PC-3 (cell line): ENCODE measurements around the gene PDLIM5. TPM values are rescaled to one million over a fixed set of nuclear protein-coding genes. Genes with fewer than 3 reads are reported as not detected.
A peak's percentile ranks its signal among the peaks of the same experiment; 100 is the strongest.

ENCODE experiments used
- ATAC-seq: fragments of 200-7000 bp; cut with Tn5 transposase; 2 replicates; pipeline ENCODE4 v1.9.1; 2020; ENCODE audit warnings: mild to moderate bottlenecking, moderate library complexity
- BruUV-seq: library from RNA; stranded (reverse); fragments of 400-500 nt; replicated peaks from 2 replicates; lab custom pipeline; 2021; lab: Mats Ljungman, UMichigan
- CTCF ChIA-PET: fragments of 300-600 bp; sonication (Branson Sonifier 250); formaldehyde crosslinking; loops from one replicate; lab custom pipeline; 2022; ENCODE audit warnings: antibody characterized with exemption; lab: Charles Lee
- POLR2A ChIA-PET: fragments of 300-600 bp; sonication (Branson Sonifier 250); formaldehyde crosslinking; loops from one replicate; lab custom pipeline; 2022; ENCODE audit warnings: antibody characterized with exemption; ENCODE audit not compliant: unreplicated experiment; lab: Charles Lee
- DNase-seq: peaks from one replicate; pipeline ENCODE4 v3.0.0-alpha.2; 2015
- H2AFZ ChIP-seq: fragments of 300-600 bp; sonication (generic); 2 replicates; pipeline ENCODE4 v1.6.0; 2016; ENCODE audit warnings: antibody characterized with exemption, low read length
- H3F3A ChIP-seq: fragments of 300-600 bp; sonication (generic); one replicate; pipeline ENCODE4 v1.6.0; 2017; ENCODE audit warnings: antibody characterized with exemption, low read length, control low read depth, mild to moderate bottlenecking; ENCODE audit not compliant: unreplicated experiment
- H3K27ac ChIP-seq: fragments of 300-600 bp; sonication (generic); 2 replicates; pipeline ENCODE4 v1.5.1; 2016; ENCODE audit warnings: mild to moderate bottlenecking, low read length
- H3K27me3 ChIP-seq: fragments of 300-600 bp; sonication (generic); 2 replicates; pipeline ENCODE4 v1.6.1; 2016; ENCODE audit warnings: low read length, mixed read lengths
- H3K36me3 ChIP-seq: fragments of 300-600 bp; sonication (generic); 2 replicates; pipeline ENCODE4 v1.6.1; 2016; ENCODE audit warnings: low read depth, mixed run types, low read length, mixed read lengths
- H3K4me1 ChIP-seq: fragments of 300-600 bp; sonication (generic); 2 replicates; pipeline ENCODE4 v1.5.1; 2016; ENCODE audit warnings: low read length; ENCODE audit not compliant: insufficient read depth
- H3K4me2 ChIP-seq: fragments of 300-600 bp; sonication (generic); 2 replicates; pipeline ENCODE4 v1.6.0; 2016; ENCODE audit warnings: low read length
- H3K4me3 ChIP-seq: fragments of 300-600 bp; sonication (generic); 2 replicates; pipeline ENCODE4 v1.5.1; 2016; ENCODE audit warnings: mild to moderate bottlenecking, low read length, mixed read lengths
- H3K79me2 ChIP-seq: fragments of 300-600 bp; sonication (generic); 2 replicates; pipeline ENCODE4 v1.6.1; 2017; ENCODE audit warnings: low read length, mixed read lengths
- H3K9ac ChIP-seq: fragments of 300-600 bp; sonication (generic); 2 replicates; pipeline ENCODE4 v1.6.0; 2016; ENCODE audit warnings: mild to moderate bottlenecking, low read length
- H3K9me2 ChIP-seq: fragments of 300-600 bp; sonication (generic); replicated peaks from 2 replicates; pipeline ENCODE4 v1.6.1; 2016; ENCODE audit warnings: mixed run types, low read length, mixed read lengths
- H3K9me3 ChIP-seq: fragments of 300-600 bp; sonication (generic); 2 replicates; pipeline ENCODE4 v1.6.1; 2016; ENCODE audit warnings: low read length, mixed read lengths
- H4K20me1 ChIP-seq: fragments of 300-600 bp; sonication (generic); 2 replicates; pipeline ENCODE4 v1.6.1; 2016; ENCODE audit warnings: low read length, mixed read lengths
- CTCF ChIP-seq: fragments of 300-600 bp; sonication (generic); conservative IDR thresholded peaks from 2 replicates; pipeline ENCODE4 v1.5.1; 2017; ENCODE audit warnings: antibody characterized with exemption, low read depth, mild to moderate bottlenecking, low read length
- EZH2 ChIP-seq: fragments of 300-600 bp; sonication (generic); IDR thresholded peaks from one replicate; pipeline ENCODE4 v1.6.1; 2017; ENCODE audit warnings: antibody characterized with exemption, mild to moderate bottlenecking, low read length; ENCODE audit not compliant: unreplicated experiment
- EZH2phosphoT487 ChIP-seq: fragments of 300-600 bp; sonication (generic); IDR thresholded peaks from 2 replicates; pipeline ENCODE4 v1.6.1; 2018; ENCODE audit warnings: mild to moderate bottlenecking, antibody characterized with exemption, low read length, borderline replicate concordance
- intact Hi-C: fragments of 100-400 bp; cut with micrococcal nuclease; formaldehyde crosslinking; loops from 2 replicates; pipeline ENCODE4 v1.9.0; 2023
- total RNA-seq: library from RNA; depleted of rRNA; stranded (reverse); fragments of >200 nt; gene quantifications from 2 replicates; pipeline ENCODE4 v1.2.3, GENCODE V29; 2014

The PDLIM5 gene
- total RNA-seq, 1 experiment from 2014 or later, result 57.8 TPM

GRCh38 chr4:94531991-94532789 is 80.4 kb downstream of the PDLIM5 start:
- no peaks in the 10 kb centered on the region for H4K20me1 ChIP-seq
- H3K9ac ChIP-seq, result no peak overlapping the region
- DNase-seq (peak; percentile 92), ATAC-seq (peak; percentile 74)
- peaks cover 28% of the 10 kb centered on the region for H3K4me1 ChIP-seq
- intact Hi-C loops, result no loop called here
- no peaks in the 10 kb centered on the region for H3K36me3 ChIP-seq
- no peak overlapping the region for H3K4me3 ChIP-seq
- no peaks in the 10 kb centered on the region for H3K27me3 ChIP-seq
- H3K27ac ChIP-seq, result peak overlapping the region; percentile 65
- H3F3A ChIP-seq, result no peaks in the 10 kb centered on the region
- no peak overlapping the region; the same call in 1 of the 2 replicates for H2AFZ ChIP-seq
- ChIA-PET CTCF (interaction anchor here (0.7 kb wide), 1 partner anchor 44 kb away, joined by 4 read pairs; no protein-coding TSS in a partner anchor), POLR2A (interaction anchor here (0.5 kb wide), 1 partner anchor 1143 kb away, joined by 3 read pairs; no protein-coding TSS in a partner anchor)
- no peaks in the 10 kb centered on the region for H3K9me3 ChIP-seq
- H3K9me2 ChIP-seq, result no peaks in the 10 kb centered on the region
- H3K4me2 ChIP-seq, result peak overlapping the region; percentile 41
- H3K79me2 ChIP-seq, result peaks cover 34% of the 10 kb centered on the region
- TF ChIP-seq CTCF (no peak), EZH2 (no peak)
- BruUV-seq, result no TSS peak

- Histone ChIP-seq H3K4me1 (peaks cover 22% of the 10 kb centered on the region), H3K9me3 (no peaks in the 10 kb centered on the region), H3K79me2 (peaks cover 37% of the 10 kb centered on the region), H4K20me1 (no peaks in the 10 kb centered on the region), H3K9ac (no peak overlapping the region), H3K4me2 (no peak overlapping the region), H3F3A (no peaks in the 10 kb centered on the region), H3K9me2 (no peaks in the 10 kb centered on the region), H3K36me3 (no peaks in the 10 kb centered on the region), H3K27ac (no peak overlapping the region), H2AFZ (no peak overlapping the region), H3K4me3 (no peak overlapping the region), H3K27me3 (no peaks in the 10 kb centered on the region)
- ChIA-PET POLR2A (no interaction called here), CTCF (no interaction called here)
- DNase-seq (no peak), ATAC-seq (no peak)
- no TSS peak for BruUV-seq
- intact Hi-C loops, result no loop called here
- TF ChIP-seq EZH2phosphoT487 (no peak), EZH2 (no peak), CTCF (no peak)
Measured at GRCh38 chr4:94533405-94534223, 81.9 kb downstream of the PDLIM5 start.
